Stimulated activated CD8-positive, alpha-beta memory T cell treated with anti-CD3 and anti-CD28 coated beads, Interleukin-4, amount 100 ng/mL, for 4 hours (primary cell): ENCODE measurements around the gene RNF182.
"Not testable (repeated sequence)": the region's sequence is repeated elsewhere in the genome, so short reads cannot be mapped to it uniquely, and the experiment has no call there.

Experiments used
- DNase-seq, 2 donors: peaks; one replicate each; pipeline ENCODE4 v3.0.0-alpha.2; 2020; ENCODE audit warnings: low read depth in 2 of 2, low spot score in 1 of 2

Gene RNF182

GRCh38 chr6:13924949-13925881, at the start of gene RNF182:
Gene RNF182, plus strand, starts transcription at chr6:13924952. Its CDS starts 52,168 bp downstream, at chr6:13977120.
- DNase-seq: no peak

GRCh38 chr6:13877051-13877450, 47.7 kb upstream of the RNF182 start:
- DNase-seq: no peak

- DNase-seq: not testable (repeated sequence)
These were observed 44.6 kb upstream of the RNF182 start for GRCh38 chr6:13880061-13880663.

GRCh38 chr6:13881621-13882165, 43.1 kb upstream of the RNF182 start:
- no peak for DNase-seq

- no peak for DNase-seq
These were observed 40.8 kb upstream of the RNF182 start for GRCh38 chr6:13883966-13884365.

- DNase-seq: no peak
These were observed 40.4 kb upstream of the RNF182 start for GRCh38 chr6:13884397-13884796.

- no peak for DNase-seq
These were observed 39.2 kb upstream of the RNF182 start for GRCh38 chr6:13885601-13886000.

- no peak for DNase-seq
These were observed 37.8 kb upstream of the RNF182 start for GRCh38 chr6:13886949-13887348.

- no peak for DNase-seq
These were observed 32.6 kb upstream of the RNF182 start for GRCh38 chr6:13892017-13892645.

GRCh38 chr6:13902922-13903321, 21.8 kb upstream of the RNF182 start:
- no peak for DNase-seq

- DNase-seq: no peak
These were observed 21.4 kb upstream of the RNF182 start for GRCh38 chr6:13903364-13903763.

GRCh38 chr6:13907001-13907350, 17.8 kb upstream of the RNF182 start:
- DNase-seq: no peak

- DNase-seq: no peak
These were observed 17.0 kb upstream of the RNF182 start for GRCh38 chr6:13907614-13908215.

- no peak for DNase-seq
These were observed 15.8 kb upstream of the RNF182 start for GRCh38 chr6:13908955-13909381.

- no peak for DNase-seq
These were observed 14.3 kb upstream of the RNF182 start for GRCh38 chr6:13910443-13910842.

GRCh38 chr6:13911337-13911736, 13.4 kb upstream of the RNF182 start:
- DNase-seq: no peak

- no peak for DNase-seq
These were observed 11.3 kb upstream of the RNF182 start for GRCh38 chr6:13913226-13914001.

GRCh38 chr6:13914351-13914750, 10.4 kb upstream of the RNF182 start:
- no peak for DNase-seq

GRCh38 chr6:13915561-13916229, 9.1 kb upstream of the RNF182 start:
- DNase-seq: no peak
